Bronchial epithelial cell (primary cell): ENCODE measurements around the gene HOOK2. TPM values are rescaled to one million over a fixed set of nuclear protein-coding genes. Genes with fewer than 3 reads are reported as not detected.

Experiments used
- DNase-seq: peaks from one replicate; pipeline ENCODE4 v3.0.0-alpha.2; 2010; ENCODE audit warnings: low read depth
- FAIRE-seq: peaks from 2 replicates; lab custom pipeline; 2011; peaks lifted over from hg19 to GRCh38; lab: Jason Lieb, UNC
- H3K27me3 ChIP-seq: 2 replicates; pipeline ENCODE4 v1.5.1; 2011; ENCODE audit warnings: low read length; ENCODE audit not compliant: control insufficient read depth, insufficient read depth
- H3K36me3 ChIP-seq: 2 replicates; pipeline ENCODE4 v1.5.1; 2011; ENCODE audit warnings: low read length; ENCODE audit not compliant: control insufficient read depth, insufficient read depth
- H3K4me3 ChIP-seq: 2 replicates; pipeline ENCODE4 v1.5.1; 2011; ENCODE audit warnings: mild to moderate bottlenecking, low read depth, low read length, control low read depth
- CTCF ChIP-seq: IDR thresholded peaks from 2 replicates; pipeline ENCODE4 v1.5.1; 2011; ENCODE audit warnings: mild to moderate bottlenecking, moderate library complexity, low read length, control low read depth, inconsistent platforms; ENCODE audit not compliant: insufficient read depth, severe bottlenecking
- total RNA-seq: library from RNA; depleted of rRNA; stranded (reverse); fragments of >200 nt; gene quantifications from 2 replicates; pipeline ENCODE4 v1.2.1, GENCODE V29; 2014

The HOOK2 gene
- total RNA-seq, 1 donor from 2014 or later: 58.7 TPM

GRCh38 chr19:12794196-12794941, 19.0 kb upstream of the HOOK2 start:
- DNase-seq (no peak), FAIRE-seq (no peak)
- Histone ChIP-seq H3K36me3 (peaks cover 13% of the 10 kb centered on the region), H3K4me3 (no peak overlapping the region), H3K27me3 (no peaks in the 10 kb centered on the region)
- no peak for TF ChIP-seq CTCF

GRCh38 chr19:12793290-12794195, 18.2 kb upstream of the HOOK2 start:
- H3K27me3 ChIP-seq: no peaks in the 10 kb centered on the region
- DNase-seq: peak; percentile 89
- H3K4me3 ChIP-seq: peak overlapping the region; percentile 98
- no peak for FAIRE-seq
- peaks cover 13% of the 10 kb centered on the region for H3K36me3 ChIP-seq
- no peak for TF ChIP-seq CTCF

- FAIRE-seq: no peak
- Histone ChIP-seq H3K36me3 (peaks cover 13% of the 10 kb centered on the region), H3K27me3 (no peaks in the 10 kb centered on the region), H3K4me3 (peak overlapping the region; percentile 98)
- no peak for TF ChIP-seq CTCF
- DNase-seq: no peak
These were observed 17.5 kb upstream of the HOOK2 start for GRCh38 chr19:12792853-12793289.

GRCh38 chr19:12792051-12792852, 16.9 kb upstream of the HOOK2 start:
- no peak for TF ChIP-seq CTCF
- H3K4me3 ChIP-seq: peak overlapping the region; percentile 98
- DNase-seq: no peak
- FAIRE-seq: no peak
- H3K27me3 ChIP-seq: no peaks in the 10 kb centered on the region
- peaks cover 13% of the 10 kb centered on the region for H3K36me3 ChIP-seq

- TF ChIP-seq CTCF: no peak
- peak; percentile 88 for DNase-seq
- Histone ChIP-seq H3K27me3 (no peaks in the 10 kb centered on the region), H3K36me3 (peaks cover 11% of the 10 kb centered on the region), H3K4me3 (peak within 1 kb of the TSS; percentile 98)
- FAIRE-seq: no peak
These were observed 16.1 kb upstream of the HOOK2 start, which contains the start of gene JUNB for GRCh38 chr19:12791345-12792050. Gene JUNB (plus strand): TSS chr19:12791486. CDS start chr19:12791772, 286 bp downstream.
